GM23338 (cell line): ENCODE data around the gene KIF6. TPM values are rescaled to one million over a fixed set of nuclear protein-coding genes. Genes with fewer than 3 reads are reported as not detected.

ENCODE experiments used
- ATAC-seq: fragments of 200-7000 bp; cut with Tn5 transposase; 3 replicates; pipeline ENCODE4 v1.9.1; 2020
- DNase-seq: peaks from one replicate; pipeline ENCODE4 v3.0.0-alpha.2; 2015; ENCODE audit warnings: low spot score
- H2AFZ ChIP-seq: fragments of 200-600 bp; sonication (generic); 2 replicates; pipeline ENCODE4 v1.8.0; 2016; ENCODE audit warnings: antibody characterized with exemption, mild to moderate bottlenecking, moderate library complexity
- H3F3A ChIP-seq: fragments of 200-600 bp; sonication (generic); replicated peaks from 2 replicates; pipeline ENCODE4 v1.8.0; 2017; ENCODE audit warnings: antibody characterized with exemption, mixed run types, low read depth
- H3K27ac ChIP-seq: fragments of 200-600 bp; sonication (generic); 2 replicates; pipeline ENCODE4 v1.6.1; 2016; ENCODE audit warnings: low read depth
- H3K27me3 ChIP-seq: fragments of 200-600 bp; sonication (generic); 2 replicates; pipeline ENCODE4 v1.8.0; 2016; ENCODE audit warnings: mild to moderate bottlenecking, mixed run types, moderate library complexity; ENCODE audit not compliant: insufficient read depth
- H3K36me3 ChIP-seq: fragments of 200-600 bp; sonication (generic); 2 replicates; pipeline ENCODE4 v1.8.0; 2016; ENCODE audit warnings: mild to moderate bottlenecking; ENCODE audit not compliant: insufficient read depth
- H3K4me1 ChIP-seq: fragments of 200-600 bp; sonication (generic); 2 replicates; pipeline ENCODE4 v1.8.0; 2016; ENCODE audit warnings: mild to moderate bottlenecking, moderate library complexity; ENCODE audit not compliant: insufficient read depth
- H3K4me2 ChIP-seq: fragments of 200-600 bp; sonication (generic); 2 replicates; pipeline ENCODE4 v1.7.1; 2017; ENCODE audit warnings: mixed run types
- H3K4me3 ChIP-seq: fragments of 200-600 bp; sonication (generic); 2 replicates; pipeline ENCODE4 v1.6.1; 2016; ENCODE audit warnings: mixed run types
- H3K79me2 ChIP-seq: fragments of 200-600 bp; sonication (generic); replicated peaks from 2 replicates; pipeline ENCODE4 v1.8.0; 2017; ENCODE audit warnings: mild to moderate bottlenecking; ENCODE audit not compliant: insufficient read depth
- H3K9me2 ChIP-seq: fragments of 200-600 bp; sonication (generic); 2 replicates; pipeline ENCODE4 v1.8.0; 2017; ENCODE audit not compliant: insufficient read depth
- H4K20me1 ChIP-seq: fragments of 200-600 bp; sonication (generic); replicated peaks from 2 replicates; pipeline ENCODE4 v1.8.0; 2017; ENCODE audit warnings: mild to moderate bottlenecking; ENCODE audit not compliant: insufficient read depth
- H3K27ac Mint-ChIP-seq: 2 replicates; pipeline ENCODE4 v1.8.0; 2020; ENCODE audit warnings: inconsistent platforms, mild to moderate bottlenecking, moderate library complexity, mixed read lengths
- H3K27me3 Mint-ChIP-seq: 3 replicates; pipeline ENCODE4 v1.8.0; 2022; ENCODE audit warnings: low read depth, mild to moderate bottlenecking, moderate library complexity, mixed read lengths, inconsistent platforms; ENCODE audit not compliant: insufficient read depth, poor library complexity
- H3K36me3 Mint-ChIP-seq: 3 replicates; pipeline ENCODE4 v1.8.0; 2021; ENCODE audit warnings: low read depth, mild to moderate bottlenecking, inconsistent platforms, moderate library complexity, mixed read lengths
- H3K4me1 Mint-ChIP-seq: 3 replicates; pipeline ENCODE4 v1.8.0; 2020; ENCODE audit warnings: mild to moderate bottlenecking, inconsistent platforms, mixed read lengths
- H3K4me3 Mint-ChIP-seq: 3 replicates; pipeline ENCODE4 v1.8.0; 2021; ENCODE audit warnings: moderate library complexity, mild to moderate bottlenecking, inconsistent platforms, mixed read lengths
- H3K9me3 Mint-ChIP-seq: 3 replicates; pipeline ENCODE4 v1.8.0; 2020; ENCODE audit warnings: moderate library complexity, mild to moderate bottlenecking, inconsistent platforms, mixed read lengths
- CREB1 ChIP-seq: fragments of 250-450 bp; sonication (Bioruptor Pico); IDR thresholded peaks from 2 replicates; pipeline ENCODE4 v1.5.0; 2020; ENCODE audit warnings: low read depth, mild to moderate bottlenecking, moderate library complexity
- EZH2 ChIP-seq: fragments of 200-600 bp; sonication (generic); IDR thresholded peaks from one replicate; pipeline ENCODE4 v1.8.0; 2017; ENCODE audit warnings: antibody characterized with exemption, mild to moderate bottlenecking, low read depth; ENCODE audit not compliant: unreplicated experiment
- JUNB ChIP-seq: IDR thresholded peaks from one replicate; pipeline ENCODE4 v1.6.1; 2016; ENCODE audit warnings: antibody characterized with exemption; ENCODE audit not compliant: unreplicated experiment
- NANOG ChIP-seq: IDR thresholded peaks from 2 replicates; pipeline ENCODE4 v1.6.1; 2016; ENCODE audit warnings: antibody characterized with exemption, borderline replicate concordance
- POLR2AphosphoS5 ChIP-seq: IDR thresholded peaks from 2 replicates; pipeline ENCODE4 v1.6.1; 2016; ENCODE audit warnings: antibody characterized with exemption, low read depth
- STAT1 ChIP-seq: IDR thresholded peaks from one replicate; pipeline ENCODE4 v1.6.1; 2016; ENCODE audit warnings: antibody characterized with exemption; ENCODE audit not compliant: unreplicated experiment
- ZNF114 ChIP-seq: fragments of 250-450 bp; sonication (Bioruptor Pico); IDR thresholded peaks from 2 replicates; pipeline ENCODE4 v1.5.0; 2020; ENCODE audit warnings: mild to moderate bottlenecking, moderate library complexity
- ZNF331 ChIP-seq: fragments of 250-450 bp; sonication (Bioruptor Pico); IDR thresholded peaks from 2 replicates; pipeline ENCODE4 v1.5.0; 2020; ENCODE audit warnings: low read depth, mild to moderate bottlenecking, moderate library complexity
- ZNF462 ChIP-seq: fragments of 250-450 bp; sonication (Bioruptor Pico); IDR thresholded peaks from 2 replicates; pipeline ENCODE4 v1.5.0; 2020; ENCODE audit warnings: mild to moderate bottlenecking, moderate library complexity
- polyA plus RNA-seq: library from polyadenylated mRNA; unstranded; fragments of >200 nt; fragmentation: Nextera tagmentation; extraction: Ambion mirVana; gene quantifications from 2 replicates; pipeline ENCODE4 v1.2.1, GENCODE V29; 2016
- total RNA-seq: library from RNA; depleted of rRNA; stranded (reverse); fragments of >200 nt; shearing (Covaris generic); gene quantifications from 2 replicates; pipeline ENCODE4 v1.2.3, GENCODE V29; 2014
- TF ChIP-seq, protein P1 (sequence below), 2 experiments: fragments of 200-600 bp in 1 of 2; sonication (generic) in 1 of 2; conservative IDR thresholded peaks; 2 replicates each; pipeline versions ENCODE4 v1.5.1 to v1.6.1; 2016 to 2017; ENCODE audit warnings: antibody characterized with exemption in 2 of 2, low read depth in 2 of 2, mild to moderate bottlenecking in 2 of 2, moderate library complexity in 1 of 2
- TF ChIP-seq, protein P2 (sequence below): IDR thresholded peaks from one replicate; pipeline ENCODE4 v1.6.1; 2018; ENCODE audit warnings: antibody characterized with exemption; ENCODE audit not compliant: unreplicated experiment

KIF6 gene
- total and polyA plus RNA-seq, 2 experiments from 2014 or later = 0.87 to 1.7 TPM

DNA sequence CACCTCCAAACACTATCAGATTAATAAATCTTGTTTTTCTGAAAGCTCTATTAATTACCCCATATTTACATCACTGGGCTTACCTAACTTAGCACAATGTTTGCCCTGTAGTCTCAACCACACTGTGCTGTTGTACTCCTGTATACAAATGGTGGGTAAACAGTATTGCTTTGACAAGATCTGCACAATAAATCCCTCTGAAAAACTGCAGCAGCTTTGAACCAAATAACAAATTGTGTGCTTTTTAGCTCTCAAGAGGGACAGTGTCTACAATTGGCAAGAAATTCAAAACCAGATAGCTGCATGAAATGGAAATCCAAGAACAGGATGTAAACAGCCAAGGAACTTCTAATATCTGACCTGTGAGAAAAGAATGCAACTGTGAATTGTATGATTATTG, 10.4 kb downstream of the KIF6 start:
- Histone ChIP-seq H3K27me3 (no peaks in the 10 kb centered on the region), H3F3A (no peaks in the 10 kb centered on the region), H3K9me2 (0 out of 2 replicates have a peak, but pooled peaks cover 3% of the 10 kb centered on the region), H4K20me1 (no peaks in the 10 kb centered on the region), H2AFZ (no peak overlapping the region), H3K4me3 (no peak overlapping the region), H3K79me2 (no peaks in the 10 kb centered on the region), H3K36me3 (no peaks in the 10 kb centered on the region), H3K4me2 (no peak overlapping the region), H3K4me1 (peaks cover 7% of the 10 kb centered on the region), H3K27ac (no peak overlapping the region)
- no peaks in the 10 kb centered on the region for H3K36me3 Mint-ChIP-seq
- no peak for DNase-seq
- peaks cover 8% of the 10 kb centered on the region; the same call in 2 of the 3 replicates for H3K4me1 Mint-ChIP-seq
- no peak overlapping the region for H3K4me3 Mint-ChIP-seq
- no peaks in the 10 kb centered on the region for H3K9me3 Mint-ChIP-seq
- H3K27me3 Mint-ChIP-seq = no peaks in the 10 kb centered on the region
- TF ChIP-seq, protein P1, sequence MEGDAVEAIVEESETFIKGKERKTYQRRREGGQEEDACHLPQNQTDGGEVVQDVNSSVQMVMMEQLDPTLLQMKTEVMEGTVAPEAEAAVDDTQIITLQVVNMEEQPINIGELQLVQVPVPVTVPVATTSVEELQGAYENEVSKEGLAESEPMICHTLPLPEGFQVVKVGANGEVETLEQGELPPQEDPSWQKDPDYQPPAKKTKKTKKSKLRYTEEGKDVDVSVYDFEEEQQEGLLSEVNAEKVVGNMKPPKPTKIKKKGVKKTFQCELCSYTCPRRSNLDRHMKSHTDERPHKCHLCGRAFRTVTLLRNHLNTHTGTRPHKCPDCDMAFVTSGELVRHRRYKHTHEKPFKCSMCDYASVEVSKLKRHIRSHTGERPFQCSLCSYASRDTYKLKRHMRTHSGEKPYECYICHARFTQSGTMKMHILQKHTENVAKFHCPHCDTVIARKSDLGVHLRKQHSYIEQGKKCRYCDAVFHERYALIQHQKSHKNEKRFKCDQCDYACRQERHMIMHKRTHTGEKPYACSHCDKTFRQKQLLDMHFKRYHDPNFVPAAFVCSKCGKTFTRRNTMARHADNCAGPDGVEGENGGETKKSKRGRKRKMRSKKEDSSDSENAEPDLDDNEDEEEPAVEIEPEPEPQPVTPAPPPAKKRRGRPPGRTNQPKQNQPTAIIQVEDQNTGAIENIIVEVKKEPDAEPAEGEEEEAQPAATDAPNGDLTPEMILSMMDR (conservative IDR thresholded peaks at IDR 0.05; ENCODE audit: low read depth in 2 of 2) = no peak
- TF ChIP-seq ZNF114 (CRISPR knock-in tag) (no peak), CREB1 (CRISPR knock-in tag) (no peak), POLR2AphosphoS5 (no peak), ZNF331 (no peak), ZNF462 (no peak), EZH2 (no peak), NANOG (no peak), JUNB (no peak), STAT1 (no peak)
- TF ChIP-seq, protein P2, sequence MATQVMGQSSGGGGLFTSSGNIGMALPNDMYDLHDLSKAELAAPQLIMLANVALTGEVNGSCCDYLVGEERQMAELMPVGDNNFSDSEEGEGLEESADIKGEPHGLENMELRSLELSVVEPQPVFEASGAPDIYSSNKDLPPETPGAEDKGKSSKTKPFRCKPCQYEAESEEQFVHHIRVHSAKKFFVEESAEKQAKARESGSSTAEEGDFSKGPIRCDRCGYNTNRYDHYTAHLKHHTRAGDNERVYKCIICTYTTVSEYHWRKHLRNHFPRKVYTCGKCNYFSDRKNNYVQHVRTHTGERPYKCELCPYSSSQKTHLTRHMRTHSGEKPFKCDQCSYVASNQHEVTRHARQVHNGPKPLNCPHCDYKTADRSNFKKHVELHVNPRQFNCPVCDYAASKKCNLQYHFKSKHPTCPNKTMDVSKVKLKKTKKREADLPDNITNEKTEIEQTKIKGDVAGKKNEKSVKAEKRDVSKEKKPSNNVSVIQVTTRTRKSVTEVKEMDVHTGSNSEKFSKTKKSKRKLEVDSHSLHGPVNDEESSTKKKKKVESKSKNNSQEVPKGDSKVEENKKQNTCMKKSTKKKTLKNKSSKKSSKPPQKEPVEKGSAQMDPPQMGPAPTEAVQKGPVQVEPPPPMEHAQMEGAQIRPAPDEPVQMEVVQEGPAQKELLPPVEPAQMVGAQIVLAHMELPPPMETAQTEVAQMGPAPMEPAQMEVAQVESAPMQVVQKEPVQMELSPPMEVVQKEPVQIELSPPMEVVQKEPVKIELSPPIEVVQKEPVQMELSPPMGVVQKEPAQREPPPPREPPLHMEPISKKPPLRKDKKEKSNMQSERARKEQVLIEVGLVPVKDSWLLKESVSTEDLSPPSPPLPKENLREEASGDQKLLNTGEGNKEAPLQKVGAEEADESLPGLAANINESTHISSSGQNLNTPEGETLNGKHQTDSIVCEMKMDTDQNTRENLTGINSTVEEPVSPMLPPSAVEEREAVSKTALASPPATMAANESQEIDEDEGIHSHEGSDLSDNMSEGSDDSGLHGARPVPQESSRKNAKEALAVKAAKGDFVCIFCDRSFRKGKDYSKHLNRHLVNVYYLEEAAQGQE = no peak
- ATAC-seq = no peak
- H3K27ac Mint-ChIP-seq = no peak overlapping the region
